SU-DHL-6 (cell line): ENCODE data around the gene NAV2.

ENCODE experiments used
- H2AFZ ChIP-seq: fragments of 200-600 bp; sonication (generic); 2 replicates; pipeline ENCODE4 v1.6.1; 2014; ENCODE audit warnings: low read depth, mild to moderate bottlenecking, moderate library complexity, mixed read lengths, antibody characterized with exemption, low read length; ENCODE audit not compliant: severe bottlenecking
- H3F3A ChIP-seq: fragments of 200-600 bp; shearing (Covaris generic); 2 replicates; pipeline ENCODE4 v1.6.0; 2016; ENCODE audit warnings: antibody characterized with exemption, mild to moderate bottlenecking; ENCODE audit not compliant: insufficient read depth
- H3K27ac ChIP-seq: fragments of 200-600 bp; sonication (generic); 2 replicates; pipeline ENCODE4 v1.5.1; 2016; ENCODE audit warnings: low read depth, mild to moderate bottlenecking, low read length, moderate library complexity, mixed read lengths
- H3K27me3 ChIP-seq: fragments of 200-600 bp; sonication (generic), shearing (Covaris generic); 2 replicates; pipeline ENCODE4 v1.6.0; 2014; ENCODE audit warnings: mild to moderate bottlenecking, low read length
- H3K36me3 ChIP-seq: fragments of 200-600 bp; sonication (generic); 2 replicates; pipeline ENCODE4 v1.6.1; 2014; ENCODE audit warnings: mild to moderate bottlenecking, low read length, mixed read lengths
- H3K4me2 ChIP-seq: fragments of 300-600, 200-600 bp; shearing (Covaris generic), sonication (generic); 2 replicates; pipeline ENCODE4 v1.6.0; 2014; ENCODE audit warnings: low read length, low read depth, mild to moderate bottlenecking; ENCODE audit not compliant: poor library complexity, severe bottlenecking
- H3K4me3 ChIP-seq: fragments of 200-600 bp; sonication (generic); 2 replicates; pipeline ENCODE4 v1.5.1; 2014; ENCODE audit warnings: antibody characterized with exemption, low read length, mild to moderate bottlenecking, mixed read lengths; ENCODE audit not compliant: insufficient read depth, poor library complexity, severe bottlenecking
- H3K79me2 ChIP-seq: fragments of 200-600 bp; sonication (generic); 2 replicates; pipeline ENCODE4 v1.6.1; 2014; ENCODE audit warnings: mild to moderate bottlenecking, low read length, moderate library complexity; ENCODE audit not compliant: insufficient read depth
- H3K9ac ChIP-seq: fragments of 200-600 bp; sonication (generic); 2 replicates; pipeline ENCODE4 v1.7.0; 2014; ENCODE audit warnings: mild to moderate bottlenecking, low read length
- H3K9me2 ChIP-seq: fragments of 200-600 bp; sonication (generic); replicated peaks from 2 replicates; pipeline ENCODE4 v1.6.1; 2014; ENCODE audit warnings: low read length; ENCODE audit not compliant: insufficient read depth
- H3K9me3 ChIP-seq: fragments of 200-600 bp; sonication (generic); 2 replicates; pipeline ENCODE4 v1.6.1; 2014; ENCODE audit warnings: low read length, mixed read lengths; ENCODE audit not compliant: insufficient read depth
- H4K20me1 ChIP-seq: fragments of 200-600 bp; sonication (generic); 2 replicates; pipeline ENCODE4 v1.6.1; 2014; ENCODE audit warnings: low read depth, mild to moderate bottlenecking, antibody characterized with exemption, low read length, moderate library complexity, mixed read lengths
- CTCF ChIP-seq: fragments of 200-600 bp; sonication (generic); IDR thresholded peaks from one replicate; pipeline ENCODE4 v1.5.1; 2017; ENCODE audit warnings: antibody characterized with exemption, mild to moderate bottlenecking, low read length, moderate library complexity; ENCODE audit not compliant: insufficient read depth, poor library complexity, severe bottlenecking
- EZH2phosphoT487 ChIP-seq: fragments of 200-600 bp; sonication (generic), shearing (Covaris generic); conservative IDR thresholded peaks from 2 replicates; pipeline ENCODE4 v1.6.1; 2018; ENCODE audit warnings: mild to moderate bottlenecking, antibody characterized with exemption, low read length, moderate library complexity, mixed read lengths

The NAV2 gene

GRCh38 chr11:20160425-20161229 lies 448.0 kb downstream of the NAV2 start, which contains the start of gene DBX1:
Gene DBX1, minus strand, starts transcription at chr11:20160475. Its CDS starts 151 bp downstream, at chr11:20160324.
- no peaks in the 10 kb centered on the region for H3K36me3 ChIP-seq
- TF ChIP-seq EZH2phosphoT487 (no peak), CTCF (no peak)
- H4K20me1 ChIP-seq, result no peaks in the 10 kb centered on the region
- no peak within 1 kb of the TSS for H3K9ac ChIP-seq
- H3K9me2 ChIP-seq, result no peaks in the 10 kb centered on the region
- H3F3A ChIP-seq, result no peaks in the 10 kb centered on the region
- H3K27ac ChIP-seq, result no peak within 1 kb of the TSS
- H3K4me2 ChIP-seq, result no peak within 1 kb of the TSS
- H3K79me2 ChIP-seq, result no peaks in the 10 kb centered on the region
- H3K4me3 ChIP-seq, result no peak within 1 kb of the TSS
- H3K27me3 ChIP-seq, result no peaks in the 10 kb centered on the region
- no peak within 1 kb of the TSS for H2AFZ ChIP-seq
- H3K9me3 ChIP-seq, result no peaks in the 10 kb centered on the region

- H3K36me3 ChIP-seq, result no peaks in the 10 kb centered on the region
- H3K4me2 ChIP-seq, result no peak overlapping the region
- no peaks in the 10 kb centered on the region for H3K79me2 ChIP-seq
- no peak overlapping the region for H3K27ac ChIP-seq
- H2AFZ ChIP-seq, result no peak overlapping the region
- no peaks in the 10 kb centered on the region for H3K9me2 ChIP-seq
- H3K4me3 ChIP-seq, result no peak overlapping the region
- no peaks in the 10 kb centered on the region for H3F3A ChIP-seq
- no peak for TF ChIP-seq CTCF
- no peak for TF ChIP-seq EZH2phosphoT487
- H3K9ac ChIP-seq, result no peak overlapping the region
- no peaks in the 10 kb centered on the region for H3K27me3 ChIP-seq
- no peaks in the 10 kb centered on the region for H4K20me1 ChIP-seq
- no peaks in the 10 kb centered on the region for H3K9me3 ChIP-seq
Observed at GRCh38 chr11:20161230-20161918, 448.7 kb downstream of the NAV2 start.

- Histone ChIP-seq H3K27ac (no peak overlapping the region), H2AFZ (no peak overlapping the region), H3K9ac (no peak overlapping the region), H3K9me2 (no peaks in the 10 kb centered on the region), H3K36me3 (no peaks in the 10 kb centered on the region), H3K79me2 (no peaks in the 10 kb centered on the region), H3K4me2 (no peak overlapping the region), H4K20me1 (no peaks in the 10 kb centered on the region), H3K27me3 (no peaks in the 10 kb centered on the region), H3K9me3 (no peaks in the 10 kb centered on the region), H3K4me3 (no peak overlapping the region), H3F3A (no peaks in the 10 kb centered on the region)
- TF ChIP-seq EZH2phosphoT487, result no peak
- no peak for TF ChIP-seq CTCF
Observed at GRCh38 chr11:20161923-20162744, 449.5 kb downstream of the NAV2 start.
